Measurements from ENCODE around the gene LATS1.

DNA sequence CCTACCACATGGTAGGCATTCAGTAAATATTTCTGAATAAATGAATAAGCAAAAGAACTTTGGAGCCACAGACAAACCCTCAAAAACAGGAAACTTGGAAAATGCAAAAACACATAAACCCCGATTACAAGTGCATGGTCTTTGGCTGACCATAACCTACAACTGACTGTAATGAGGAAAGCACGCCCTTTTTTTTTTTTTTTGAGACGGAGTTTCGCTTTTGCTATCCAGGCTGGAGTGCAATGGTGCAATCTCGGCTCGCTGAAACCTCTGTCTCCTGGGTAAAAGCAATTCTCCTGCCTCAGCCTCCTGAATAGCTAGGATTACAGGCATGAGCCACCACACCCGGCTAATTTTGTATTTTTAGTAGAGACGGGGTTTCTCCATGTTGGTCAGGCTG is 11.9 kb upstream of the LATS1 start:
- no peak for TF ChIP-seq POLR2A (IDR thresholded peaks at IDR 0.05)
- TF ChIP-seq, protein P1, sequence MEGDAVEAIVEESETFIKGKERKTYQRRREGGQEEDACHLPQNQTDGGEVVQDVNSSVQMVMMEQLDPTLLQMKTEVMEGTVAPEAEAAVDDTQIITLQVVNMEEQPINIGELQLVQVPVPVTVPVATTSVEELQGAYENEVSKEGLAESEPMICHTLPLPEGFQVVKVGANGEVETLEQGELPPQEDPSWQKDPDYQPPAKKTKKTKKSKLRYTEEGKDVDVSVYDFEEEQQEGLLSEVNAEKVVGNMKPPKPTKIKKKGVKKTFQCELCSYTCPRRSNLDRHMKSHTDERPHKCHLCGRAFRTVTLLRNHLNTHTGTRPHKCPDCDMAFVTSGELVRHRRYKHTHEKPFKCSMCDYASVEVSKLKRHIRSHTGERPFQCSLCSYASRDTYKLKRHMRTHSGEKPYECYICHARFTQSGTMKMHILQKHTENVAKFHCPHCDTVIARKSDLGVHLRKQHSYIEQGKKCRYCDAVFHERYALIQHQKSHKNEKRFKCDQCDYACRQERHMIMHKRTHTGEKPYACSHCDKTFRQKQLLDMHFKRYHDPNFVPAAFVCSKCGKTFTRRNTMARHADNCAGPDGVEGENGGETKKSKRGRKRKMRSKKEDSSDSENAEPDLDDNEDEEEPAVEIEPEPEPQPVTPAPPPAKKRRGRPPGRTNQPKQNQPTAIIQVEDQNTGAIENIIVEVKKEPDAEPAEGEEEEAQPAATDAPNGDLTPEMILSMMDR (IDR thresholded peaks at IDR 0.05): no peak
